Measurements from ENCODE around the gene FOXK2.

DNA sequence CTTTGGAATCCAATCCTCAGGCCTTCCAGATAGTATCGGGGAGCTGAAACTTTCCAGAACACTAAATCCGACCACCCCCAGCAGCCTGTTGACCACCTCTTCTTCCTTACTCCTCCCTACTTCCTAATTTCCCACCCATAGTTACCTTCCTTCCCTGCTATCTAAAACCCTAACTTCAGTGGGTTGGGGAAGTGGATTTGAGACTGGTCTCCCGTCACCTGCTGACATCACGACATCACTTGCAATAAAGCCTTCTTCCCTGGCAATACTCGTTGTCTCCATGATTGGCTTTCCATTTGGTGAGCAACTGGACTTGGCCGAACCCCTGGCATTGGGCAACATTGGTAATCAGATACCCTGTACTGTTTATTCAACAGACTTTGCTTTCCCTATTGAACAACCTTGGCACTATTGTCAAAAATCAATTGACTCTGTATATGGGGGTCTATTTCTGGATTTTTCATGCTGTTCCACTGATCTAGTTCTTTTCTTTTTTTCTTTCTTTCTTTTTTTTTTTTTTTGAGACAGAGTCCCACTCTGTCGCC is 11.8 kb upstream of the FOXK2 start:
- no peak for TF ChIP-seq POLR2A (IDR thresholded peaks at IDR 0.05)
- TF ChIP-seq CTCF (IDR thresholded peaks at IDR 0.05) = no peak

Data from uterus (tissue), 2 donors.